Activated CD8-positive, alpha-beta memory T cell treated with anti-CD3 and anti-CD28 coated beads for 24 hours (primary cell): ENCODE results near the gene KCNT1.

Experiments used
- DNase-seq: peaks from one replicate; pipeline ENCODE4 v3.0.0-alpha.2; 2020

KCNT1 gene

GRCh38 chr9:135769489-135770202 is 67.7 kb downstream of the KCNT1 start:
- no peak for DNase-seq

DNA sequence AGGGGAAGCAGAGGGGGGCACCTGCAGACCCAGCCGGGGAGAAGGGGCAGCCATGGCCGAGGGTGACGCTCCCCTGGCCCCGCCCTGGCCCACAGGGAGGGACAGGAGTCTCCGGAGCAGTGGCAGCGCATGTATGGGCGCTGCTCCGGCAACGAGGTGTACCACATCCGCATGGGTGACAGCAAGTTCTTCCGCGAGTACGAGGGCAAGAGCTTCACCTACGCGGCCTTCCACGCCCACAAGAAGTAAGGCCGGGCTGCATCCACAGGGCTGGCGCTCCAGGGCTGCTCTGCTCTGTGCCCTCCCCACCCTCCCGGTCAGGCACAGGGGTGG is 68.2 kb downstream of the KCNT1 start:
- DNase-seq, result no peak

DNA sequence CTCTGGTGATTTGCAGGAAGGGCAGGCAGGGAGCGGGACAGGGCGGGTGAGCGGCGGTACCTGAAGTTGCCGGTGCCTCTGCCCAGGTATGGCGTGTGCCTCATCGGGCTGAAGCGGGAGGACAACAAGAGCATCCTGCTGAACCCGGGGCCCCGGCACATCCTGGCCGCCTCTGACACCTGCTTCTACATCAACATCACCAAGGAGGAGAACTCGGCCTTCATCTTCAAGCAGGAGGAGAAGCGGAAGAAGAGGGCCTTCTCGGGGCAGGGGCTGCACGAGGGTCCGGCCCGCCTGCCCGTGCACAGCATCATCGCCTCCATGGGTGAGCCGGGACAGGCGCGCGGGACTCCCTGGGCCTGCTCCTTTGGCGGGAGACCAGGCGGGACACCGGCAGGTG is 68.8 kb downstream of the KCNT1 start:
- no peak for DNase-seq

- no peak for DNase-seq
Measured at GRCh38 chr9:135771401-135772051, 69.5 kb downstream of the KCNT1 start.

DNA sequence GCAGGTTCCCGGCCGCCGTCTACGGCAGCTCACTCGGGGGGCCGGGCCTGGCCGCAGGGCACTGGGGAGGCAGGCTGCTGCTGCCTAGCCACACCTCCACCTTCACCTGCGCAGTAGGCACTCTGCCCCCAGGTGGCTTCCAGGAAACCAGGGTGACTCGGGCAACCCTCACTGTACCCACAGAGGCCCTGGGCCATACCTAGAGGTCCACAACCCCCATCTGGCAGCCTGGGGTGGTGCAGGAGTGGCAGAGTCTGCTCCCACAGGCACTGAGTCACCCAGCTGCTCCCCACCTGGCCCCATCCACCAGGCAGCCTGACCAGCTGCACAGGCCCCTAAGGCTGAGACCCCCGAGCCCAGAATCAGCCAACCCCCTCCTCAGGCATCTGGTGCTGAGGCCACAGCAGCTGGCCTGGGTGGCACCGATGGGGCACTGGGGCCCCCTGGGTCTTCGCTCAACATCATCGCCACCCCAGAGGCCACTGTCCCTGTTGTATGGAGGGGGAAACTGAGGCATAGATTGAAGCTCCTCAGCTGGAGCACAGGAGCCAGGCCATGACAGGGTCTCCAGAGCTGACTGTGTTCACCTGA is 70.2 kb downstream of the KCNT1 start:
- no peak for DNase-seq

DNA sequence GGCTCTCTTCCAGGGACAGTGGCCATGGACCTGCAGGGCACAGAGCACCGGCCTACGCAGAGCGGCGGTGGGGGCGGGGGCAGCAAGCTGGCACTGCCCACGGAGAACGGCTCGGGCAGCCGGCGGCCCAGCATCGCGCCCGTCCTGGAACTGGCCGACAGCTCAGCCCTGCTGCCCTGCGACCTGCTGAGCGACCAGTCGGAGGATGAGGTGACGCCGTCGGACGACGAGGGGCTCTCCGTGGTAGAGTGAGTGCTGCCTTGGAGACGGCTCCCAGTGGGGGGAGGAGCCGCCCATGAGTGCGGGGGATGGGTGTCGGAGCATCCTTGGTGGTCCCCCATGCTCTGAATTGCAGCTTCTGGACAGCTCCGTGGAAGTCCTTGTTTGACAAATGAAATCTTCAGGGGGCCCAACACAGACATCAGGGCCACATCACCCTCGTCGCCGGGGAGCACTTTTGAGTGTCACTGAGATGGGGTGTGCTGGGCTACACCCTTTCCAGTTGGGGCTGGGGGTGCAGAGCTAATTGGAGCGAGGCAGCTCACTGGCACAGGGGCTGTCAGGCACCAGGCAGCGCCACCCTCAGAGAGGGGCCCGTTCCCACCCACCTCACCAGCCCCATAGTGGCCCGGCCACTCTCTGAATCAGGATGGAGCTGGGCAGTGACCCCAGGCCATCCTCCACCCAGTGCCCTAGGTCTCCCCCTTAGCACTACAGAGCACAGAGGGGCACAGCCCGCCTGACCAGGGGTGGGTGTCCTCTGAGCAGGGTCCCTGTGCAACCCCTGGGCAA is 70.9 kb downstream of the KCNT1 start:
- no peak for DNase-seq

- DNase-seq, result no peak
Measured at GRCh38 chr9:135773530-135774238, 71.7 kb downstream of the KCNT1 start.

- no peak for DNase-seq
Measured at GRCh38 chr9:135774239-135774747, 72.3 kb downstream of the KCNT1 start.

- no peak for DNase-seq
Measured at GRCh38 chr9:135774794-135775525, 73.0 kb downstream of the KCNT1 start.

DNA sequence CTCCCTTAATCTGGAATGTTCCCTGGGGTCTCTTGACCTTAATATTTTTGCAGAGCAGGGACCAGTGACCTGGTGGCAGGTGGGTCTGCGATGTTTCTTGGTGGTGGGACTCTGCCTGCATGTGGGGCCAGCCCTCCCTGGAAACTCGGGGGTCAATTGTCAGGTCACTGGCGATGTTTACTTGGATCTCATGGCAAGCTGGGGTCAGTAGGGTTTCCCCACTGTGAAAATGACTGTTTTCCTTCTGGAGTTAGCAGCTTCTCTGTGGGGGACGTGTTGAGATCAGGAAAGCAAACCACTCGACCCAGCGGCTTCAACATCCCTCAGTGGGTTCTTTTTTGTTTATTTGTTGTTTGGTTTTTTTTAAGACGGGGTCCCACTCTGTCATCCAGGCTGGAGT is 73.9 kb downstream of the KCNT1 start:
- DNase-seq, result no peak

DNA sequence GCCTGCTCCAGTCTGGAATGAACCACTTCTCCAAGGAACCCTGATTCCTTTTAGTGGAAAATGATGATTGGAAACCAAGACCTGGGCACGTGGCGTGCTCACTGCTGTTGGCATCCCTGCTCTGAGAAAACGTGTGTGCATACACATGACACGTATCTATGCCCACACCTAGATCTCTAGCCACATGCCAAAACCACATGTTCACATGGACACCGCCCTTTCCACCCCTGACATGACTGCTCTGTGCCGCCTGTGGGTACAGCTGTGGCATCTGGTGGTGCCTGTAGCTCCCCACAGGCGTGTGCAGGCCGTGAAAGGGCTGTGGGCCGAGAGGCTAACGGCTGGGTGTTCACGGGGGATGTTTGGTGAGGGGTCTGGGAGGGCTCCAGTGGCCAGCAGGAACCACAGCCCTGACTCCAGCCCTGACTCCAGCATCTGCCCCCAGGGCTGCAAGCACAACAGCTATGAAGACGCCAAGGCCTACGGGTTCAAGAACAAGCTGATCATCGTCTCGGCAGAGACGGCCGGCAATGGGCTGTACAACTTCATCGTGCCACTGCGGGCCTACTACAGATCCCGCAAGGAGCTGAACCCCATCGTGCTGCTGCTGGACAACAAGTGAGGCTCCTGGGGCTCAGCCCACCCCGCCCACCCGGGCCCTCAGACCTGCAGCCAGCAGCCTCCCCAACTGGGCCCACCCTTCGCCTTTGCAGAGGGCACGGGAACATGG is 75.1 kb downstream of the KCNT1 start:
- DNase-seq, result no peak

DNA sequence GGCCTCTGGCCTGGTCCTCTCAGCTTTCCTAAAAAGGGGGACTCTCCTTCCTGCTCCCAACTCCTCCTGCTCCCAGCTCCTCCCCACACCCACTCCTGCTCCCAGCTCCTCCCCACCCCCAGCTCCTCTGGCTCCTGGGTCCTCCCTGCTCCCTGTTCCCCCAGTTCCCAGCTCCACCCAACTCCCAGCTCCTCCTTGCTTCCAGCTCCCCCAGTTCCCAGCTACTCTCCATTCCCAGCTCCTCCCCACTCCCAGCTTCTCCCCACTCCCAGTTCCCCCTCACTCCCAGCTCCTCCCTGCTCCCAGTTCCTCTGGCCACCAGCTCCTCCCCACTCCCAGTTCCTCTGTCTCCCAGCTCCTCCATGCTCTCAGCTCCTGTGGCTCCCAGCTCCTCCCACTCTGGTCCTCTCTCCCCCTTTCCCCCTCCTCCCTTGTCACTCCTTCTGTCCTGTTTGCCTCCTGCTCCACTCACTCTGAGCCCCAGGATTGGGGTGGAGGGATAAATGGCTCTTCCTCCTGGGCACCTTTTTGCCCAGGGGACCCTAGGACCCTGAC is 75.7 kb downstream of the KCNT1 start:
- DNase-seq, result no peak

GRCh38 chr9:135778421-135778820 is 76.4 kb downstream of the KCNT1 start:
- no peak for DNase-seq

DNA sequence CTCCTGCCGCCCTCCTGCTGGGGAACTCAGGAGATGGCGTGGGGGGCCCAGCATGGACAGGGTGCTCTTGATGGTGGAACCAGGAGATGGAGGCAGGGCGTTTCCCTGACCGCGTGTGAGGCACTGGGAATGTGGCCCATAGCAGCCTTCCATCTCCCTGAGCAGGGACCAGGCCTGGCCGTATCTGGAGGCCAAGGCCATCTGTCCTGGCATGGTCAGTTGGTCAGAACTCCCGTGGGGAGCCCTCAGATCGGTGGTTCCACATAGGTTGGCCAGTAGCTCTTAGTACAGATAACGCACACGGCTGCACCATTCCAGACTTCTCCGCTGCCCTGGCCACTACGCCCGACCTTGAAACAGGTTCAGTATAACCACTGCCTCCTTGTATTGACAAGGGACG is 77.6 kb downstream of the KCNT1 start:
- DNase-seq, result no peak

- no peak for DNase-seq
Measured at GRCh38 chr9:135780086-135780485, 78.1 kb downstream of the KCNT1 start.

DNA sequence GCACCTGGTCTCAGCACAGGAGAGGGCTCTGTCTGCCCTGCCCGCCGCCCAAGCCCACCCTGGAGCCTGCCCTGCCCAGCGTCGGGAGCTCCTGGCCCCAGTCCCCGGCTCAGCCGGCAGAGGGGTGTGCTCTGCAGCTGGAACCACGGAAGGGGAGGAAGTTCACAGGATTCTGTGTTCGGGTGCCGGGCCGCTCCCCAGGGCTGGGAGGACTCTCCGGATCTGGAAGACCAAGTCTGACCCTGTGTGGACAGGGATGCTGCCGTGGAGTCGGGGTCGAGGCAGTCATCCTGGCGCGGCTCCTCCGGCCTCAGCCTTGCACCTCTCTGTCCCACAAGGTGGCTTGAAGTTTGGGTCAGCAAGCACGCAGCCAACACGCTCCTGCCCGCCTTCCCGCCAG is 78.6 kb downstream of the KCNT1 start:
- no peak for DNase-seq

- no peak for DNase-seq
Measured at GRCh38 chr9:135782946-135783345, 81.0 kb downstream of the KCNT1 start.

GRCh38 chr9:135783540-135784245 is 81.7 kb downstream of the KCNT1 start:
- DNase-seq, result no peak

DNA sequence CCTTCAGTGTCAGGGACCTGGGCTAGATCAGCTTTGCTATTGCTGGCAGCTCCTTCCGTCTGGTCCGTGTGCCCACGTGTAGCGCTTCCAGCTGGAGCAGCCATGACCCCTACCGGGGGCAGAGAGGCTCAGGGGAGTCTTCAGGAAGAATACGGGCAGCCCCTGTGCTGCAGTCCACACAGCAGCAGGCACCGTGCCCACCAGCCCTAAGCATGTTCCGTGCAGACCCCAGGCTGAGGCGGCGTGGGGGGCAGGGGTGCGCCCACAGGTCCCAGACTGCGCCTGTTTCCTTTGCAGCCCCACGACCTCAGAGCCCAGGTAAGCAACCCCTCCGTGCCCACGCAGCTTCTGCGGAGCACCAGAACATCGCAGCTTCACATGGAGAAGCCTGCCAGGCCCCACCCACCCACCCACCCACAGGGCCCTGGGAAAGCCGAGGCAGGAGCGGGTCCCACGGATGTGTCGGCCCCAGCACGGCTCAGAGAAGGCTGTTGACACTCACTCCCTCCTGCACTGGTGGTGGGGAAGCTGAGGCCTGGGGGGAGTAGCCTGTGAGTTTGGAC is 83.1 kb downstream of the KCNT1 start:
- no peak for DNase-seq

GRCh38 chr9:135786146-135786690 is 84.2 kb downstream of the KCNT1 start:
- no peak for DNase-seq
